Activated naive CD4-positive, alpha-beta T cell (primary cell): ENCODE measurements around the gene CDCA8.
A peak's percentile ranks its signal among the peaks of the same experiment; 100 is the strongest.
"Not testable (repeated sequence)": the region's sequence is repeated elsewhere in the genome, so short reads cannot be mapped to it uniquely, and the experiment has no call there.

Source experiments
- DNase-seq, 4 experiments: peaks; one replicate each; lab custom pipeline; 2025; lab: John Stamatoyannopoulos, UW

CDCA8 gene

DNA sequence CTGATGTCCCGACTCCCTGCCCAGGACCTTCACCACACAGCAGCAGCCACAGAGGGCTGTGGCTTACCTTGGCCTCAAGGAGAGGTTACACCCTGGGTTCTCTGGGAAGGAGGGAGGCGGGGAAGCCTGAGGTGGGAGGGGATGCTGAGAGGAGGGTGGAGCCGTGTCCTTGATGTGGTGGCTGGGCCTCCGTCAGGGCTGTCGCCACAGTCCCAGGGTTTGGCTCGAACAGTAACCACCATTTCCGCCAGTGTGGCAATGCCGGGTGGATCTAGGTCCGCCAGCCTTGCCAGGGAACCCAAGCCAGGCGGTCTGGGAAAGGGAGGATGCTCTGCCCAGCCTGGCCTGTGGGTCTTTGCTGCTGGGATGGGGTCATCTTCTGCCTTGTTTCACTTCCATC is 18.4 kb upstream of the CDCA8 start:
- DNase-seq = peak in 1 of 4 experiments; percentile 37

DNA sequence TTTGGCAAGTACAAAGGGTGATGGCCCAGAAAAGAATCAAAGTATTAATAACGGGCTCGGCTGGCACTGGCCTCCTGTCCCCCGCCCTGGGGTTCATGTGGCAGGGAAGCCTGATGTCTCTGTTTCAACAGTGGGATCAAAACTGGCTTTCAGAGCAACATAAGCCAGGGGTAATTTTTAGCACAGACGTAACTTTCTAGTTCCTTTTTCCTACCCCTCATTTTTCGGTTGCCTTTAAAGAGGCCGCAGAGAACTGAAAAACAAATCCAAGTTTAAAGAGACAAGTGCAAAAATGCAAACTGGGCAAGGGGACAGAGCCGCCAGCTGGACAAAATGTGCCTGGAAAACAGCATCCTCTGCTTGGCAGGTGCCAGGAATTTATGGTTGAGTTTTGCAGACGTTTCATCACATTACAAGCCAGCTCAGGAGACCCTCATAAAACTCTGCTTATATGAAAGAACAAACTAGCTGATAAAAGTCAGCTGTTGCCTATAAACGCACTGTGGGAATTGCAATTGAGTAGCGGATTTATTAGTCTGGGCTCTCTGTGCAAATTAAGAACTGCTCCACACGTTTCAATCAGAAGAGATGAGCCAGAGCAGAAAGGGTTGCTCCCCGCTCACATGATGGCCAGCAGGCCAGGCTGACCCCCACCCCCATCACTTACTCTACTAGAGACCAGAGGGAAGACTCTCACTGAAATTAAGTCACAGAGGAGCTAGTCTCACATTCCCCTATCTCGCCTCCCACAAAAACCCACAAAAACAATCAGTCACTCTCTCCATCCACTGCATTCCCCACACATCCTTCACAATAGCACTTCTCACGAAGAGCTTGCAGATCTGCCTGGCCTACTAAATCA is 15.8 kb upstream of the CDCA8 start:
- DNase-seq = no peak

- DNase-seq = no peak
These were observed 15.2 kb upstream of the CDCA8 start for GRCh38 chr1:37677143-37677439.

- DNase-seq = no peak
These were observed 14.5 kb upstream of the CDCA8 start for GRCh38 chr1:37677808-37678207.

GRCh38 chr1:37680933-37681332 is 11.4 kb upstream of the CDCA8 start:
- no peak for DNase-seq

- peak; percentile 34 to 74 (median 66) for DNase-seq
These were observed 9.9 kb upstream of the CDCA8 start for GRCh38 chr1:37682334-37682987.

DNA sequence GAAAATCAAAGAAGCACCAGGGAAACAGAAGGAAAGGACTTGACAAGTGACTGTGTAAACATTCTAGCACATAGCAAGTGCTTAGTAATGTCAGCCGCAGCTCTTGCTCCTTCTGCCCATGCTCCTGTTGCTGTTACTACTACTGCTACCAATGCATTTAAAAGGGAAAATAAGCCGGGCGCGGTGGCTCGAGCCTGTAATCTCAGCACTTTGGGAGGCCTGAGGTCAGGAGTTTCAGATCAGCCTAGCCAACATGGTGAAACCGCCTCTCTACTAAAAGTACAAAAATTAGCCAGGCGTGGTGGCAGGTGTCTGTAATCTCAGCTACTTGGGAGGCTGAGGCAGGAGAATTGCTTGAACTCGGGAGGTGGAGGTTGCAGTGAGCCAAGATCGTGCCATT is 8.1 kb upstream of the CDCA8 start:
- DNase-seq = not testable (repeated sequence)

- DNase-seq = no peak
These were observed 6.6 kb upstream of the CDCA8 start for GRCh38 chr1:37685722-37686121.

GRCh38 chr1:37687764-37688163 is 4.6 kb upstream of the CDCA8 start:
- DNase-seq = not testable (repeated sequence)

- DNase-seq = no peak
These were observed 3.4 kb upstream of the CDCA8 start for GRCh38 chr1:37688926-37689325.

DNA sequence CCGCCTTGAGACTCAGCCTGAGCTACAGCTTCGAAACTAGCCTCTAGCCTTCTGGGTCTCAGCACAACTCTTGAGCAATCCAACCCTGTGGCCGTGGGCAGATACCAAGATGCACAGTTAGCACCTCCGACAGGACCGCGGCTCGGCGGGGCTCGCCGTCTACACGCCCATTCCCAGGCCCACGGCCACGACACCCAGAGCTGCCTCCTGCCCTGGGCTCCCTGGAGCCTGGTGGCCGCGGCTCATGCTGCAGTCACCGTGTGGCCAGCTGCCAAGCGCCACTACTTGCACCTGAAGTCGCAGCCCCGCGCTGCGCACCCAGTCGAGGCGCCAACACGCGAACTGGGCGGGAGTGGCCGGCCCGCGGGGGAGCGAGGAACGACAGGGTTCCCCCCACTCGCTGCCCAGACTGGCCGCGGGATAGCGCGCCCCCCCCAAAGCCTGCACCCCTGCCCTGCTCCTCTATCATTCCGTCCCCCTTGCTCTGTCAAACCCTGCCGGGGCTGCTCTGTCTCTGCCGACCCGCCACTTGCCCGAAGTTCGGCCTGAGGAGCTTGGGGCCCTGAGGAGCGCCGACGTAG is 729 bp upstream of the CDCA8 start:
- DNase-seq = no peak

GRCh38 chr1:37692834-37693175 is 489 bp downstream of the CDCA8 start:
- no peak for DNase-seq

DNA sequence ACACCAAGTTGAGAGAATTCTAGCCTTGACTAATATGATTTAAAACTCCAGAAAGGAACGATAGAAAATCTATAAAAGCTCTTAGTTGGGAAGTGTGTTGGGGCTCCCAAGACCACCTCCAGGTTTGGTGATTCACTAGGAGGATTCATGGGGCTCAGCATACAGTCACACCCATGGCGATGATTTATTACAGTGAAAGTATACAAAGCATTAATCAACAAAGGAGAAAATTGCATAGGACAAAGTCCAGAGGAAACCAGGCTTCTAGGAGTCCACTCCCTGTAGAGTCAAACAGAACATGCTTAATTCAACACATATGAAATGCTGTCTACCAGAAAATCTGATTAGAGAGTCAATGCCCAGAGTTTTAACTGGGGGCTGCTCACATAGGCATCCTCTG is 4.8 kb downstream of the CDCA8 start:
- no peak for DNase-seq

DNA sequence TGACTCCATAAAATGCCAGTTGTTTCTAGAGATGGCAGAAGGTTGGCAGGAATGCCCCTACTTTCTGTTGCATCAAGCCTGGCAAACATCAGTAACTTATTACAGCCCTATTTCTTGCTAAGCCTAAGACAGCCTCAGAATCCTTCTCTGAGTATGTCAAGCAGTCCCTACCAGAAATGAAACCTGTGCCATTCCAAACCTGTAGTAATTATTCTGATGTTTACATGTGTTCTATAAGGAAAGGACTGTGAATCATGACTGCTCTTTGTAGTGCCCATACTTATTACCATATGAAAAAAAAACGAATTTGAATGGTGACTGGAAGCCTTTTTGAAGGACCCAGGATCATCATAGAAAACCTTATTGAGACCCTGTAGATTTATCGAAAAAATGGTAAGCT is 5.4 kb downstream of the CDCA8 start:
- no peak for DNase-seq

GRCh38 chr1:37699147-37699546 is 6.8 kb downstream of the CDCA8 start:
- no peak for DNase-seq

DNA sequence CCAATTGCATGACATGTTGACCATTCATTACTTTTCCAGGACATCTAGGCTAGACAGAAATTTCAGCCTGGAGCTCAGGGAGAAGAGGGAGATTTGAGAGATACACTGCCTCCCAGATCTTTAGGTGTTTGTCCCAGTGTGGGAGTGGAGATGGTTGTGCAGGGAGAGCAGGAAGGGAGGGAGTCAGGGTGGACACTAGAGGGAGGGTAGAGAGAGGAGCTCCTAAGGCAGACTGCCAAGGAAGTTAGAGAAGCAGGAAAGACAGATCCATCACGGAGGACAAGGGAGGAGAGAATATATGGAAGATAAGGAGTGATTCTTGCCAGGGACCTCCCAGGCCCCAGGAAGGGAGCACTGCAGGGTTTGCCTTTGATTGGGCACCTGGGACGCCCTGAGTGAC is 8.7 kb downstream of the CDCA8 start:
- no peak for DNase-seq

- DNase-seq = no peak
These were observed 10.7 kb downstream of the CDCA8 start for GRCh38 chr1:37703061-37703460.

GRCh38 chr1:37704966-37705365 is 12.7 kb downstream of the CDCA8 start:
- no peak for DNase-seq

DNA sequence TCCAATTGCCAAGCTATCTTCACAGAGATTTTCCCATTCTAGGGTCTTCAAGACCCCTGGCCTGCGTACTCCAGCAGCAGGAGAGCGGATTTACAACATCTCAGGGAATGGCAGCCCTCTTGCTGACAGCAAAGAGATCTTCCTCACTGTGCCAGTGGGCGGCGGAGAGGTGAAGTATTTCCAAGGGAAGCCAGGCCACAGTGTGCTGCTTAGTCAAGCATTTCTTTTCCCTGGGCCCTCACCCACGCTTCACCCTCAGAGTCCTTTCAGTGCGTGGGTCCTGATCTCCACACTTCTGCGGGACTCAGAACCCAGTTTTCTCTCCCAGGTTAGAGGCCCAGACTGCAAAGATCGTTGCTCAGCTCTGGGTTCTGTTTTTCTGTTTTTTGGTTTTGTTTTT is 13.1 kb downstream of the CDCA8 start:
- no peak for DNase-seq

DNA sequence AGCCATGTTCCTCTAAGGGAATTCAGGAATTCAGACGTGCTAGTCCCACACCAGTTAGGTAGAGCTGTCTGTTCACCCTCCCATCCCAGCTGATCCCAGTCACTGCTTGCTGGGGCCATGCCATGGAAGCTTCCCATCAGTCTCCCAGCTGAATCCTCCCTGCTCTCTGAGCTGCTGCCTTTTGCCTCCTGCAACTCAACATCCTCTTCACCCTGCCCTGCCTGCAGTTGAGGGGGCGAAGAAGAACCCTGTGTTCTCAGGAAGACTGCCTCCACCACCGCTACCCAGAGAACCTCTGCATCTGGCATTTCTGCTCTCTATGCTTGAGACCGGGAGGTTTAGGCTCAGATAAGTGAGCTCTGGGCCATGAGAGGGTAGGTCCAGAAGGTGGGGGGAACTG is 16.2 kb downstream of the CDCA8 start:
- no peak for DNase-seq

- no peak for DNase-seq
These were observed 21.9 kb downstream of the CDCA8 start for GRCh38 chr1:37714226-37714625.

DNA sequence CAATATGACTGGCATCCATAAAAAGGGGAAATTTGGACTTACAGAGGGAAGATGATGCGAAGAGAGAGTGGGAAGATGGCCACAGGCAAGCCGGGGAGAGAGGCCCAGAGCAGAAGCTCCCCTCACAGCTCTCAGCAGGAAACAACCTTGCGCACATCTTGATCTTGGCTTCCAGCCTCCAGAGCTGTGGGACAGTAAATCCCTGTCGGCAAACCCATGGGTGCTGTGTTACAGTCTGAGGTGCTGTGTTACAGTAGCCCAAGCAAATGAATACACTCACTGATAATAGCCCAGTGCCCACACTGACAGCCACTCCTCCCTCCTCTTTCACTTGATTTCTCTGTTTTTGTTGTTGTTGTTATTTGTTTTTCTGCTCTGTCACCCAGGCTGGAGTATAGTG is 22.4 kb downstream of the CDCA8 start:
- DNase-seq = no peak

- DNase-seq = no peak
These were observed 24.0 kb downstream of the CDCA8 start for GRCh38 chr1:37716321-37716720.

DNA sequence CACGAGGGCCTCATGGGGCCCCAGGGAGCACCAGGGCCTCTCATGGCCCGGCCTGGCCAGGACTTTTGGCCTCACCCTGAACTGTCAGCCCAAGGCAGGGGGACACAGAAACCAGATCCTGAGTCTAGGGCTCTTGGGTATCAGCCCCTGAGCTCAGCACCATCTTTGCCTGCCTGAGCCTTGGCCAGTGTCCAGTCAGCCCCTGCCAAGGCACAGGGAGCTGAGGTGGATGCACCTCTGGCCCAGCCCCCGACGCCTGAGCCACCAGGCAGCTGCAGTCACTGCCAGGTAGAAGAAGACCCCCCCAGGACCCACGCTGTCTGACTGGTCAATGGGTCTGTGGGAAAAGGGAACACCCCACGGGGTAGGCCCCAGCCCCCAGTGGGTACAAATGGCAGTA is 25.3 kb downstream of the CDCA8 start:
- no peak for DNase-seq
